ENCODE results near the gene KPNA3. TPM values are rescaled to one million over a fixed set of nuclear protein-coding genes. Genes with fewer than 3 reads are reported as not detected.

KPNA3 gene
- total RNA-seq, 1 donor from 2014 or later: 46.6 TPM

- H3K9me3 Mint-ChIP-seq (ENCODE audit: unreplicated experiment): no peaks in the 10 kb centered on the region
- H3K27me3 Mint-ChIP-seq (ENCODE audit: unreplicated experiment): peaks cover 1% of the 10 kb centered on the region
- H3K27ac Mint-ChIP-seq (ENCODE audit: unreplicated experiment): no peak overlapping the region
- H3K4me3 Mint-ChIP-seq (ENCODE audit: unreplicated experiment): no peak overlapping the region
- no peaks in the 10 kb centered on the region for H3K4me1 Mint-ChIP-seq (ENCODE audit: low read depth, unreplicated experiment)
- DNase-seq: no peak
- TF ChIP-seq, protein P1, sequence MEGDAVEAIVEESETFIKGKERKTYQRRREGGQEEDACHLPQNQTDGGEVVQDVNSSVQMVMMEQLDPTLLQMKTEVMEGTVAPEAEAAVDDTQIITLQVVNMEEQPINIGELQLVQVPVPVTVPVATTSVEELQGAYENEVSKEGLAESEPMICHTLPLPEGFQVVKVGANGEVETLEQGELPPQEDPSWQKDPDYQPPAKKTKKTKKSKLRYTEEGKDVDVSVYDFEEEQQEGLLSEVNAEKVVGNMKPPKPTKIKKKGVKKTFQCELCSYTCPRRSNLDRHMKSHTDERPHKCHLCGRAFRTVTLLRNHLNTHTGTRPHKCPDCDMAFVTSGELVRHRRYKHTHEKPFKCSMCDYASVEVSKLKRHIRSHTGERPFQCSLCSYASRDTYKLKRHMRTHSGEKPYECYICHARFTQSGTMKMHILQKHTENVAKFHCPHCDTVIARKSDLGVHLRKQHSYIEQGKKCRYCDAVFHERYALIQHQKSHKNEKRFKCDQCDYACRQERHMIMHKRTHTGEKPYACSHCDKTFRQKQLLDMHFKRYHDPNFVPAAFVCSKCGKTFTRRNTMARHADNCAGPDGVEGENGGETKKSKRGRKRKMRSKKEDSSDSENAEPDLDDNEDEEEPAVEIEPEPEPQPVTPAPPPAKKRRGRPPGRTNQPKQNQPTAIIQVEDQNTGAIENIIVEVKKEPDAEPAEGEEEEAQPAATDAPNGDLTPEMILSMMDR (IDR thresholded peaks at IDR 0.05; ENCODE audit: partially characterized antibody, unreplicated experiment): no peak
- no peaks in the 10 kb centered on the region for H3K36me3 Mint-ChIP-seq (ENCODE audit: unreplicated experiment)
These were observed 114.1 kb downstream of the KPNA3 start for GRCh38 chr13:49678191-49678914.

DNA sequence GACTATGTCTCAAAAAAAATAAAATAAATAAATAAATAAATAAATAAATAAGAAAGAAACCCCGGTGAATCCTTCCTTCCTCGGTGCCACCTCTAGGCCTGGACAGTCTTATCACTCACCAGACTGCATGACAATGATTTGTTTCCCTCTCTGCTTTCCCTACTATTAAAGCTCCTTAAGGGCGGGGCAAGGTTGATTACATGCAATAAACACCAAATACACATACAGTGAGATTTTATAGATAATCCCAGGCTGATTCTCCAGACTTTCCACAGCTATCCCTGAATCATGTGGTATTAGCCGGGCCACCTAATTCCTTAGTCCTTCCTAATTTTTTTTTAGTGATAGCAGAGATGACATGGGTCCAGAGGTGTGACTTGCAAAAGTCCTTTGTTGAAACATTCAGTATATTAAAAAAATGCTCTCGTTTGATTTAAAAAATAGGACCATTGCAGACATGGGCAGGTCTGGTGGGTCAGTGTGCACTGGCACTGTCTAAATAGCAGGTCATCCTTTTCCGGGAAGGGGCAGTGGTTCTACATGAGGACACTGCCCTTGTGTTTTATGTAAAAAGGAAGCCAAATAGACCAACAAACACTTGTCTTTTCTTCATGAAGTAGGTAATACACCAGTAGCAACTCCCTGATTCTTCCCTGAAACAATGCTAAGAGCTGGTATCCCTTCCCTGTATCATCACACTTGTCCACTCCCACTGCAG lies 115.7 kb downstream of the KPNA3 start:
- Mint-ChIP-seq H3K4me1 (ENCODE audit: low read depth, unreplicated experiment) (no peaks in the 10 kb centered on the region), H3K36me3 (ENCODE audit: unreplicated experiment) (no peaks in the 10 kb centered on the region), H3K4me3 (ENCODE audit: unreplicated experiment) (no peak overlapping the region), H3K27me3 (ENCODE audit: unreplicated experiment) (peaks cover 1% of the 10 kb centered on the region), H3K9me3 (ENCODE audit: unreplicated experiment) (no peaks in the 10 kb centered on the region), H3K27ac (ENCODE audit: unreplicated experiment) (no peak overlapping the region)
- TF ChIP-seq, protein P1 (IDR thresholded peaks at IDR 0.05; ENCODE audit: partially characterized antibody, unreplicated experiment): no peak
- DNase-seq: no peak

- H3K27ac Mint-ChIP-seq (ENCODE audit: unreplicated experiment): no peak overlapping the region
- no peak for DNase-seq
- peaks cover 2% of the 10 kb centered on the region for H3K9me3 Mint-ChIP-seq (ENCODE audit: unreplicated experiment)
- no peaks in the 10 kb centered on the region for H3K36me3 Mint-ChIP-seq (ENCODE audit: unreplicated experiment)
- TF ChIP-seq, protein P1 (IDR thresholded peaks at IDR 0.05; ENCODE audit: partially characterized antibody, unreplicated experiment): no peak
- no peaks in the 10 kb centered on the region for H3K4me1 Mint-ChIP-seq (ENCODE audit: low read depth, unreplicated experiment)
- peaks cover 1% of the 10 kb centered on the region for H3K27me3 Mint-ChIP-seq (ENCODE audit: unreplicated experiment)
- no peak overlapping the region for H3K4me3 Mint-ChIP-seq (ENCODE audit: unreplicated experiment)
These were observed 121.7 kb downstream of the KPNA3 start for GRCh38 chr13:49670828-49671227.

DNA sequence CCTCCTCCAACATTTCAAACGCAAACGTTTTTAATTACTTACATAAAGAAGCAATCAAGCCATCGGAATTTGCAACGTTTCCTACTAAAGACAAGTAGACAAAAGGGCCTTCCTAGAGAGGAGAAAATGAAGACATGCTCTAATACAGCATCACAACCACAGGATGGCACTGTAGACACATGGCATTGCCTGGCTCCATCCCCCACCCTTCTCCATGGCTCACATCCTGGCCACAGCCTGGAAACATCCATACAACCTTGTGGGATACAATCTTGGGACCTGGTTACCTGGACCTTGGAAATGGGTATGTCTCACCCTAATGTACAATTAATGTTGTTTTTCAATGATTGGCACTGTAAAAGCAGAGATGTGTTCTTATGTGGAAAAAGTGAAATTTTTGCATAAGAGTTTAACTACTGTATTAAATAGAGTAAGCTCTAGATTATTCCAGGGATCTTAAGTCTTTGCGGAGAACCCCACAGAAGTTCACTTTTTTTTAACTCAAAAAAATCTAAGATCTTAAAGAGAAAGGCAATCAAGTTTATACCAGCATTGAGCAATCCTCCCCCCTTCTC lies 122.7 kb downstream of the KPNA3 start:
- Mint-ChIP-seq H3K27me3 (ENCODE audit: unreplicated experiment) (no peaks in the 10 kb centered on the region), H3K4me3 (ENCODE audit: unreplicated experiment) (no peak overlapping the region), H3K27ac (ENCODE audit: unreplicated experiment) (peak overlapping the region; percentile 30), H3K4me1 (ENCODE audit: low read depth, unreplicated experiment) (no peaks in the 10 kb centered on the region), H3K9me3 (ENCODE audit: unreplicated experiment) (peaks cover 2% of the 10 kb centered on the region), H3K36me3 (ENCODE audit: unreplicated experiment) (no peaks in the 10 kb centered on the region)
- TF ChIP-seq, protein P1 (IDR thresholded peaks at IDR 0.05; ENCODE audit: partially characterized antibody, unreplicated experiment): peak; percentile 30
- DNase-seq: peak; percentile 68

- no peaks in the 10 kb centered on the region for H3K27me3 Mint-ChIP-seq (ENCODE audit: unreplicated experiment)
- H3K36me3 Mint-ChIP-seq (ENCODE audit: unreplicated experiment): no peaks in the 10 kb centered on the region
- H3K4me3 Mint-ChIP-seq (ENCODE audit: unreplicated experiment): no peak overlapping the region
- peaks cover 1% of the 10 kb centered on the region for H3K4me1 Mint-ChIP-seq (ENCODE audit: low read depth, unreplicated experiment)
- H3K27ac Mint-ChIP-seq (ENCODE audit: unreplicated experiment): no peak overlapping the region
- no peak for DNase-seq
- peaks cover 2% of the 10 kb centered on the region for H3K9me3 Mint-ChIP-seq (ENCODE audit: unreplicated experiment)
- TF ChIP-seq, protein P1 (IDR thresholded peaks at IDR 0.05; ENCODE audit: partially characterized antibody, unreplicated experiment): no peak
These were observed 124.7 kb downstream of the KPNA3 start for GRCh38 chr13:49667773-49668172.

Data from glutamatergic neuron (in vitro differentiated cells).